ENCODE results near the gene GRIK2. TPM values are rescaled to one million over a fixed set of nuclear protein-coding genes. Genes with fewer than 3 reads are reported as not detected.

GRIK2 gene
- total and polyA plus RNA-seq, 2 experiments from 2014 or later, result 0.21 to 0.45 TPM

DNA sequence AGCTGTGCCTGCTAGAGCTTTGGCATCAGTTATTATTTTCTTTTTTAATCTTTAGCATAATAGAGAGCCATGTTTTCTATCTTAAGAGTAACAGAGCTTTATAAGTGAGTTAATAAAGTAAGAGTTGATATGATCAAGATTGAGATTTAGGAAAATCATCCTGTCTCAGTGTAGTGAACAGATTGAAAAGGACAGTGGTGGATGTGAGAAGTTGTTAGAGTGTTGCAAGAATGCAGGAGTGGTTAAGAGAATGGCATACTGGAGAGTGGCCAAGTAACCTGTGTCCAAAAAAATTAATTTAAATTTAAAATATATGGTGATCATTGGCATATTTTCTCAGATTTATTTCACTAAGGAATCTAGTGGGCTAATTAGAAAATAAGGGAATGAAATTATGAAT, 629.3 kb downstream of the GRIK2 start:
- H3K36me3 ChIP-seq, result no peaks in the 10 kb centered on the region
- no peaks in the 10 kb centered on the region for H3K9me3 ChIP-seq (ENCODE audit: low read depth)
- no peaks in the 10 kb centered on the region for H3K4me1 ChIP-seq (ENCODE audit: low read depth)
- DNase-seq (ENCODE audit: low read depth in 1 of 2, low spot score in 1 of 2), result no peak
- TF ChIP-seq, protein P1, sequence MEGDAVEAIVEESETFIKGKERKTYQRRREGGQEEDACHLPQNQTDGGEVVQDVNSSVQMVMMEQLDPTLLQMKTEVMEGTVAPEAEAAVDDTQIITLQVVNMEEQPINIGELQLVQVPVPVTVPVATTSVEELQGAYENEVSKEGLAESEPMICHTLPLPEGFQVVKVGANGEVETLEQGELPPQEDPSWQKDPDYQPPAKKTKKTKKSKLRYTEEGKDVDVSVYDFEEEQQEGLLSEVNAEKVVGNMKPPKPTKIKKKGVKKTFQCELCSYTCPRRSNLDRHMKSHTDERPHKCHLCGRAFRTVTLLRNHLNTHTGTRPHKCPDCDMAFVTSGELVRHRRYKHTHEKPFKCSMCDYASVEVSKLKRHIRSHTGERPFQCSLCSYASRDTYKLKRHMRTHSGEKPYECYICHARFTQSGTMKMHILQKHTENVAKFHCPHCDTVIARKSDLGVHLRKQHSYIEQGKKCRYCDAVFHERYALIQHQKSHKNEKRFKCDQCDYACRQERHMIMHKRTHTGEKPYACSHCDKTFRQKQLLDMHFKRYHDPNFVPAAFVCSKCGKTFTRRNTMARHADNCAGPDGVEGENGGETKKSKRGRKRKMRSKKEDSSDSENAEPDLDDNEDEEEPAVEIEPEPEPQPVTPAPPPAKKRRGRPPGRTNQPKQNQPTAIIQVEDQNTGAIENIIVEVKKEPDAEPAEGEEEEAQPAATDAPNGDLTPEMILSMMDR (IDR thresholded peaks at IDR 0.05; ENCODE audit: low read depth, low read length), result no peak
- H3K27ac ChIP-seq, result no peak overlapping the region
- no peaks in the 10 kb centered on the region for H3K27me3 ChIP-seq
- H3K4me3 ChIP-seq, result no peak overlapping the region

DNA sequence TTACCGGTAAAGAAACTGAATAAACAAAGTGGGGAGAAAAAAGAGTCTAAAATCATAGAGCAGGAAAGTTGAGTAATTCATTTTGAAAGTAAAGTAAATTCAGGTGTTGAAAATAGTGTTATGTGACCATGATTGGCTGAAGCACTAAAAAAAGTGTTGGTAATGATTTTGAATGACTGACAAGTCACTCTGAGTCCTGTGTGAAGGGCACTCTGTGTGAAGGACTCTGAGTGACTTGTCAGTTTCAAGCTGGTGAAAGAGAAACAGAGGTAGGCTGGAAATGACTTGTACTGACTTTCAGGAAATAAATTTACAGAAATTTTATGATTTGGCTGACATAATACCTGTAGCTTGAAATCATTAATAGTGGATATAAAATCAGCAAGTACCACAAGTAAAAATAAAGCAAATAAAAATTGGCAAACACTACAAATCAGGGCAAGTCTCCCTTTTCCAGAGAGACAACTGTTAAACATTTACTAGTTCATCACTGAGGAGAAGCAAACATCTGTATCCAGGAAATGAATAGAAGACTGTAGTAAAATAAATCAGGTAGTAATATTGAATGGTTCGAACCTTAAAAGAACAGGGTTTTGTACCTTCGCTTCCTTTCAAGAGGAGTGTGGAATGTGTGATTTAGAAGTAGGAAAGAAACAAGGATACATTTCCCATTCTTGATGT, 630.6 kb downstream of the GRIK2 start:
- H3K27me3 ChIP-seq, result no peaks in the 10 kb centered on the region
- no peak overlapping the region for H3K4me3 ChIP-seq
- DNase-seq (ENCODE audit: low read depth in 1 of 2, low spot score in 1 of 2), result no peak

DNA sequence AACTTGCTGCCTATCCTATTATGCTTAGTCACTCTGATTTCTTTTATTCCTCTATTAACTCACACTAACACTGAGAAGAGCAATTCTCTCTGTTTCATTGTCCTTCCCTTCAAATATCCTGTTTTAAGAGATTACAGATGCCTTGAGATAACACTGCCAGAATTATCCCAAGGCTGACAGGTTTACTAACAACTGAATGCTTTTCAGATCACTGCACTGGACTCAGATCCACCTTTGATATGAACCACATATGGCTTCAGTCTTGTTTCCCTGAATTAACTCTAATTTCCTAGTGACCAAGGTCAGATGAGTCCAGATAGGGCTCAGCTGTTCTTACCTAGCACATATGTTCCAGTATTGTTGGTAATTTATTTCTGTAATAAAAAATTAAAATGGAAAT, 633.1 kb downstream of the GRIK2 start:
- no peak overlapping the region for H3K27ac ChIP-seq
- TF ChIP-seq, protein P1 (IDR thresholded peaks at IDR 0.05; ENCODE audit: low read depth, low read length), result no peak
- no peaks in the 10 kb centered on the region for H3K4me1 ChIP-seq (ENCODE audit: low read depth)
- no peaks in the 10 kb centered on the region for H3K9me3 ChIP-seq (ENCODE audit: low read depth)
- H3K27me3 ChIP-seq, result no peaks in the 10 kb centered on the region
- no peak overlapping the region for H3K4me3 ChIP-seq
- DNase-seq (ENCODE audit: low read depth in 1 of 2, low spot score in 1 of 2), result no peak
- no peaks in the 10 kb centered on the region for H3K36me3 ChIP-seq

More for the DNA sequence above, 630.6 kb downstream of the GRIK2 start:
- Histone ChIP-seq H3K36me3 (no peaks in the 10 kb centered on the region), H3K27ac (no peak overlapping the region), H3K9me3 (ENCODE audit: low read depth) (no peaks in the 10 kb centered on the region), H3K4me1 (ENCODE audit: low read depth) (no peaks in the 10 kb centered on the region)
- TF ChIP-seq, protein P1 (IDR thresholded peaks at IDR 0.05; ENCODE audit: low read depth, low read length), result no peak

- no peak overlapping the region for H3K27ac ChIP-seq
- TF ChIP-seq, protein P1 (IDR thresholded peaks at IDR 0.05; ENCODE audit: low read depth, low read length), result no peak
Observed at GRCh38 chr6:102028176-102028575, 634.7 kb downstream of the GRIK2 start.

DNA sequence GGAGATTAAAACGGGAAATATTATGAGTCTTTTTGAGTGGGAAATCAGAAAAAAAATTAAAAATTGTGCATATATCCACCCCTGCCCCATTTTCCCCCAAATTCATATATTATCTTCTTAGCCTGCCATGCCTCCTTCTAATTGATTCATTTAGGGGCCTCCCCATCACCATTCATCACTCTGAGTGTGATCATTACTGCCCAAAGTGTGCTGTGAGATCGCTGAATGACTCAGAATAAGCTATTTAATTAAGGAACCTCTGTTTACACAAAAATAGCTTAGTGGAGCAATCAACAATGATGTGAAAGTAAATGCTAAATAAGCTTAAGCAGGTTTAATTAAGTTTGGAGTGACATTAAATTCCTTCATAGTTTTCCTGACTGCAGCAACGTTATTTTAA, 645.5 kb downstream of the GRIK2 start:
- Histone ChIP-seq H3K4me1 (ENCODE audit: low read depth) (no peaks in the 10 kb centered on the region), H3K4me3 (no peak overlapping the region), H3K9me3 (ENCODE audit: low read depth) (no peaks in the 10 kb centered on the region), H3K27me3 (no peaks in the 10 kb centered on the region), H3K36me3 (no peaks in the 10 kb centered on the region), H3K27ac (no peak overlapping the region)
- no peak for DNase-seq (ENCODE audit: low read depth in 1 of 2, low spot score in 1 of 2)
- TF ChIP-seq, protein P1 (IDR thresholded peaks at IDR 0.05; ENCODE audit: low read depth, low read length), result no peak

More at GRCh38 chr6:102028176-102028575, 634.7 kb downstream of the GRIK2 start:
- DNase-seq (ENCODE audit: low read depth in 1 of 2, low spot score in 1 of 2), result no peak
- H3K27me3 ChIP-seq, result no peaks in the 10 kb centered on the region
- H3K36me3 ChIP-seq, result no peaks in the 10 kb centered on the region
- no peak overlapping the region for H3K4me3 ChIP-seq
- no peaks in the 10 kb centered on the region for H3K9me3 ChIP-seq (ENCODE audit: low read depth)
- H3K4me1 ChIP-seq (ENCODE audit: low read depth), result no peaks in the 10 kb centered on the region

Measured in cardiac muscle cell (in vitro differentiated cells and primary cell).